ENCODE data around the gene GPHA2. TPM values are rescaled to one million over a fixed set of nuclear protein-coding genes. Genes with fewer than 3 reads are reported as not detected.
"Not testable (repeated sequence)": the region's sequence is repeated elsewhere in the genome, so short reads cannot be mapped to it uniquely, and the experiment has no call there.

GPHA2 gene
- total RNA-seq (not detected), polyA plus RNA-seq (not detected)
- long read RNA-seq, donor 1: 0 reads
- long read RNA-seq, donor 2: 0 reads

DNA sequence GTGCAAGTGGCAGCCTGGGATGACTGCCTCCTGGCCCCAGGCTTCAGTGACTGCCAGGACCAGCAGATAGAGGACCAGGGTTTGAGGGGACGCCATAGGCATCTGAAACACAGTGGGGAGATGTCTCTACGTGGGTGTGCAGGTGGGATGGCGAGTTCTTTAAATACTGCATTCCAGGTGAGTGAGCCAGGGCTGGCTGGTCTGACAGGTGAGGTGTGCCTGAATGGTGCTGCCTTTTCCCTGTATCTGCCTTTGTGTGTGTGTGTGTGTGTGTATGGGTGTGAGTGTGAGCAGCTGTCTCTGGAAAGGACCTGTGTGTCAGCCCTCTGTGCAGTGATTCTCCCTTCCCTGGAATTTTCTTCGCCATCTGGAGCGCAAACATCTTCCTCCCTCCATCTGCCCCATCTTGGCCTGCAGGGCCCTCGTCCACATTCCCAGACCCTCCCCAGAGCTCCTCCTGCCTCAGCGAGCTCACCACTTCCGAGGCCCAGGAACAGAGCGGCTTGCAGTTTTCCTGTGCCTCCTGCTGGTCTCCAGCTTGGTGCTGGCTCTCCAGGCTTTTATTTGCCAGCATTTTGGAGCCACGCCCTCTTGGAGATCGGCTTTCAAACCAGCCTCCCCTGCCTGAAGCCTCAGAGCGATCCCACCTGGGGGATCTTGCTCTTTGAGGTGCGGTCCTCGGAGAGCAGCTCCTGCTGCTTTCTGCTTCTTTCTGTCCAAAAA lies at the start of gene GPHA2:
Gene GPHA2 (minus strand): TSS at position 535 of the 723 bp plus-strand sequence. CDS start 433 bp downstream, at position 102.
- Histone ChIP-seq H3K4me1 (no peaks in the 10 kb centered on the region), H3K27ac (no peak within 1 kb of the TSS), H3K4me3 (no peak within 1 kb of the TSS), H3K27me3 (ENCODE audit: insufficient read depth in 3 of 3, low read length in 2 of 3) (no peaks in the 10 kb centered on the region), H3K9me3 (no peaks in the 10 kb centered on the region), H3K36me3 (ENCODE audit: insufficient read depth in 1 of 2, low read depth in 1 of 2) (peaks cover 11 to 42% of the 10 kb centered on the region in 2 donors)
- WGBS, 3 donors: 54 to 64% (median 55%) methylated on average over 14 of the region's 14 CpGs
- intact Hi-C loops (cut with DNase I): no loop called here
- ATAC-seq: no peak
- no peak for DNase-seq
- TF ChIP-seq, protein P1, sequence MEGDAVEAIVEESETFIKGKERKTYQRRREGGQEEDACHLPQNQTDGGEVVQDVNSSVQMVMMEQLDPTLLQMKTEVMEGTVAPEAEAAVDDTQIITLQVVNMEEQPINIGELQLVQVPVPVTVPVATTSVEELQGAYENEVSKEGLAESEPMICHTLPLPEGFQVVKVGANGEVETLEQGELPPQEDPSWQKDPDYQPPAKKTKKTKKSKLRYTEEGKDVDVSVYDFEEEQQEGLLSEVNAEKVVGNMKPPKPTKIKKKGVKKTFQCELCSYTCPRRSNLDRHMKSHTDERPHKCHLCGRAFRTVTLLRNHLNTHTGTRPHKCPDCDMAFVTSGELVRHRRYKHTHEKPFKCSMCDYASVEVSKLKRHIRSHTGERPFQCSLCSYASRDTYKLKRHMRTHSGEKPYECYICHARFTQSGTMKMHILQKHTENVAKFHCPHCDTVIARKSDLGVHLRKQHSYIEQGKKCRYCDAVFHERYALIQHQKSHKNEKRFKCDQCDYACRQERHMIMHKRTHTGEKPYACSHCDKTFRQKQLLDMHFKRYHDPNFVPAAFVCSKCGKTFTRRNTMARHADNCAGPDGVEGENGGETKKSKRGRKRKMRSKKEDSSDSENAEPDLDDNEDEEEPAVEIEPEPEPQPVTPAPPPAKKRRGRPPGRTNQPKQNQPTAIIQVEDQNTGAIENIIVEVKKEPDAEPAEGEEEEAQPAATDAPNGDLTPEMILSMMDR (IDR thresholded peaks at IDR 0.05): no peak

DNA sequence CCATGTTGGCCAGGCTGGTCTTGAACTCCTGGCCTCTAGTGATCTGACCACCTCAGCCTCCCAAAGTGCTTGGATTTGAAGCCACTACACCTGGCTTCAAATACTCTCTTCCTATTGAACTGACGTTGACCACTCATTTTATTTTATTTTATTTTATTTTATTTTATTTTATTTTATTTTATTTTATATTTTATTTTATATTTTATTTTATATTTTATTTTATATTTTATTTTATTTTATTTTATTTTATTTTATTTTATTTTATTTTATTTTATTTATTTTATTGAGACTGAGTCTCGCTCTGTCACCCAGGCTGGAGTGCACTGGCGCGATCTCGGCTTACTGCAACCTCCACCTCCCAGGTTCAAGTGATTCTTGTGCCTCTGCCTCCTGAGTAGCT lies 47.6 kb upstream of the GPHA2 start:
- ATAC-seq; intact Hi-C loops (cut with DNase I): not testable (repeated sequence)
- WGBS, 3 donors: 70 to 87% (median 86%) methylated on average over 4 to 5 of the region's 5 CpGs

DNA sequence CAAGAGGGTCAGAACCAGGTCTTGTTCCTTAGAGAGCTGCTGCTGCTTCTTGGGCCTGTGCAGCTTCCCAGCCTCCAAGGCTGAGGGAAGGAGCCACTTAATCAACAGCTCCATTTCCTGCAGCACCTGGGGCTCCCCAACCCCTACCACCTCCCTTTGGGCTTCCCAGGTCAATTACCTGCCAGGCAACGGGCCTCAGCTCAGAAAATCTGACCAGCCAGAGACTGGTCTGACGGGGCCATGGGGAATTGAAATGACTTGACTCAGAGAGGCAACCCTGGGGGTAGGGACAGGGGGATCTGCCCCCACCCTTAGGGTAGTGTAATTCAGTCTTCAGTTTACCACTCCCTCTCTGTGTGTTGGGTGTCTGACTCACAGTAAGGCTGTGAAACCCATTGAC lies 41.0 kb upstream of the GPHA2 start:
- intact Hi-C loops (cut with DNase I): no loop called here
- DNase-seq: no peak
- TF ChIP-seq, protein P1 (IDR thresholded peaks at IDR 0.05): no peak
- H3K27me3 ChIP-seq (ENCODE audit: insufficient read depth in 3 of 3, low read length in 2 of 3): no peaks in the 10 kb centered on the region
- peaks cover 8% of the 10 kb centered on the region for H3K4me1 ChIP-seq
- H3K9me3 ChIP-seq: no peaks in the 10 kb centered on the region
- no peaks in the 10 kb centered on the region for H3K36me3 ChIP-seq (ENCODE audit: insufficient read depth in 1 of 2, low read depth in 1 of 2)
- H3K4me3 ChIP-seq: no peak overlapping the region
- ATAC-seq: no peak
- H3K27ac ChIP-seq: no peak overlapping the region
- 45 to 68% (median 63%) methylated on average over 2 of the region's 2 CpGs for WGBS, 3 donors

More for the DNA sequence above, 47.6 kb upstream of the GPHA2 start:
- DNase-seq; H3K27ac ChIP-seq; H3K9me3 ChIP-seq; H3K27me3 ChIP-seq (ENCODE audit: insufficient read depth in 3 of 3, low read length in 2 of 3); H3K36me3 ChIP-seq (ENCODE audit: insufficient read depth in 1 of 2, low read depth in 1 of 2); H3K4me3 ChIP-seq; H3K4me1 ChIP-seq: not testable (repeated sequence)

DNA sequence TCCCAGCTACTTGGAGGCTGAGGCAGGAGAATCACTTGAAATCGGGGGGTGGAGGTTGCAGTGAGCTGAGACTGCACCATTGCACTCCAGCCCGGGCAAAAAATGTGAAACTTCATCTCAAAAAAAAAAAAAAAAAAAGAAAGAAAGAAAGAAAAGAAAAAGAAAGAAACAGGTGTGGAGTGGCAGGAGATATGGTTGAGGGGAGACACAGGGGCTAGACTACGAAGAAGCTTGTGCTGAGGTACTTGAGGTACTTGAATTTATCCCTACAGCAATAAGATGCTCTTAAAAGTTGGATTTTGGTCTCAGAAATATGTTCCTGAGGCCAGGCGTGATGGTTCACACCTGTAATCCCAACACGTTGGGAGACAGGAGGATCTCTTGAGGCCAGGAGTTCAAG lies 38.4 kb upstream of the GPHA2 start:
- TF ChIP-seq, protein P1 (IDR thresholded peaks at IDR 0.05): no peak
- ATAC-seq: no peak
- H3K27ac ChIP-seq: no peak overlapping the region
- no peak overlapping the region for H3K4me3 ChIP-seq
- H3K4me1 ChIP-seq: peaks cover 11% of the 10 kb centered on the region
- H3K9me3 ChIP-seq: no peaks in the 10 kb centered on the region
- no peaks in the 10 kb centered on the region for H3K36me3 ChIP-seq (ENCODE audit: insufficient read depth in 1 of 2, low read depth in 1 of 2)
- no peaks in the 10 kb centered on the region for H3K27me3 ChIP-seq (ENCODE audit: insufficient read depth in 3 of 3, low read length in 2 of 3)
- intact Hi-C loops (cut with DNase I): no loop called here
- DNase-seq: no peak
- 70 to 80% (median 72%) methylated on average over 5 of the region's 5 CpGs for WGBS, 3 donors

DNA sequence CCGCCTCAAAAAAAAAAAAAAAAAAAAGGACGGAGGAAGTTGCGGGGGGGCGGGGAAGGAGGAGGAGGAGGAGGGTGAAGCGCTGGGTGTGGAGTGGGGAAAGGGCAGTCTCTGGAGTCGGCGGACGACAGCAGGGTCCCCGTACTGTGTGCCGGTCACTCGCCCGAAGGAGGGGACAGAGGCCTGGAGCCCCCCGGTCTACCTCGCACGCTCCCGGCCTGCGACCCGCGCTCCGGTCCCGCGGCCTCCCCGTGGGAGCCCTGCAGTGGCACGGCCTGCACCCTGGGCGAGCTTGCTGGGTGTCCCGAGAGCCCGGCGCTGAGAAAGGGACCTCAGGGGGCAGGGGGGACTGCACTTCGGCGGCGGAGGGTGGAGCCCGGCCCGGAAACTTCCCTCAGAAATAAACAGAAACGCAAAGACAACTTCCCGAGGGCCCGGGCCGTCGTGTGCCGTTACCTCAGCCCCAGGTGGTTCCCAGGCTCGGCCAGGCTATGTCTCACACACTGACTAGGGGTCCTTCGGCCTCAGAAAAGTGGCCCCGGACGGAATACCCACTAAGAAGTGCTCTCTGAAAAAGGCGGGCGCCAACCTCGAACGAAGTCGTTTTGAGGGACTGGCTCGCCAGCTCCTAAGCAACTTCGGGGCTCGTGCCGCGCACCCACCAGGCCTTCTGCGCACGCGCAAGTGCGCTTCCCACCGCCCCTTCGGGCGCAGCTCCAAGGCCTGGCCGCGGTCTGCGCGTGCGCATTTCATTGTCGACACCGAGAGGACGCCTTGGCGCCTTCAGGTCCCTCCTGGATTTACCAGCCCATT lies 35.9 kb upstream of the GPHA2 start, which contains the start of gene MAJIN:
Gene MAJIN (minus strand): TSS at position 688 of the 813 bp plus-strand sequence. CDS start 12,703 bp downstream, outside the sequence.
- H3K9me3 ChIP-seq: no peaks in the 10 kb centered on the region
- DNase-seq (peak; percentile 87 to 95), ATAC-seq (peak; percentile 80 to 98 (median 90))
- H3K4me3 ChIP-seq: peak within 1 kb of the TSS; percentile 61
- intact Hi-C loops (cut with DNase I): no loop called here
- H3K27ac ChIP-seq: no peak within 1 kb of the TSS
- WGBS, 3 donors: 6 to 16% (median 16%) methylated on average over 48 to 68 of the region's 69 CpGs
- TF ChIP-seq, protein P1 (IDR thresholded peaks at IDR 0.05): no peak
- H3K36me3 ChIP-seq (ENCODE audit: insufficient read depth in 1 of 2, low read depth in 1 of 2): no peaks in the 10 kb centered on the region
- no peaks in the 10 kb centered on the region for H3K27me3 ChIP-seq (ENCODE audit: insufficient read depth in 3 of 3, low read length in 2 of 3)
- H3K4me1 ChIP-seq: peaks cover 11% of the 10 kb centered on the region

All from psoas muscle (tissue), 8 donors.